ENCODE measurements around the gene LRRC49. TPM values are rescaled to one million over a fixed set of nuclear protein-coding genes. Genes with fewer than 3 reads are reported as not detected.
"Not testable (repeated sequence)": the region's sequence is repeated elsewhere in the genome, so short reads cannot be mapped to it uniquely, and the experiment has no call there.

The LRRC49 gene
- total RNA-seq, 3 donors from 2014 or later: not detected

GRCh38 chr15:70964058-70964457 is 71.4 kb downstream of the LRRC49 start:
- DNase-seq (no peak), ATAC-seq (no peak)
- Mint-ChIP-seq H3K9me3 (peaks cover 3% of the 10 kb centered on the region), H3K4me1 (ENCODE audit: low read depth) (no peaks in the 10 kb centered on the region), H3K4me3 (no peak overlapping the region), H3K27me3 (ENCODE audit: low read depth) (peaks cover 2% of the 10 kb centered on the region), H3K36me3 (ENCODE audit: insufficient read depth) (no peaks in the 10 kb centered on the region)

- H3K4me3 Mint-ChIP-seq: no peak overlapping the region
- no peak for ATAC-seq
- H3K9me3 Mint-ChIP-seq: peaks cover 3% of the 10 kb centered on the region
- no peak for DNase-seq
- H3K27me3 Mint-ChIP-seq (ENCODE audit: low read depth): peaks cover 2% of the 10 kb centered on the region
- H3K4me1 Mint-ChIP-seq (ENCODE audit: low read depth): no peaks in the 10 kb centered on the region
- H3K36me3 Mint-ChIP-seq (ENCODE audit: insufficient read depth): no peaks in the 10 kb centered on the region
Measured at GRCh38 chr15:70964686-70965085, 72.1 kb downstream of the LRRC49 start.

- Mint-ChIP-seq H3K9me3 (no peaks in the 10 kb centered on the region), H3K27me3 (ENCODE audit: low read depth) (no peaks in the 10 kb centered on the region), H3K36me3 (ENCODE audit: insufficient read depth) (no peaks in the 10 kb centered on the region), H3K4me3 (no peak overlapping the region), H3K4me1 (ENCODE audit: low read depth) (no peaks in the 10 kb centered on the region)
- DNase-seq: no peak
- ATAC-seq: no peak
Measured at GRCh38 chr15:70967646-70968045, 75.0 kb downstream of the LRRC49 start.

- ATAC-seq: no peak
- DNase-seq: no peak
- H3K4me1 Mint-ChIP-seq (ENCODE audit: low read depth): no peaks in the 10 kb centered on the region
- H3K27me3 Mint-ChIP-seq (ENCODE audit: low read depth): peaks cover 3% of the 10 kb centered on the region
- H3K4me3 Mint-ChIP-seq: no peak overlapping the region
- H3K36me3 Mint-ChIP-seq (ENCODE audit: insufficient read depth): no peaks in the 10 kb centered on the region
- no peaks in the 10 kb centered on the region for H3K9me3 Mint-ChIP-seq
Measured at GRCh38 chr15:70974004-70974832, 81.6 kb downstream of the LRRC49 start.

GRCh38 chr15:70976851-70977250 is 84.2 kb downstream of the LRRC49 start:
- H3K4me3 Mint-ChIP-seq: no peak overlapping the region

GRCh38 chr15:70995383-70995970 is 102.9 kb downstream of the LRRC49 start:
- H3K4me3 Mint-ChIP-seq: no peak overlapping the region
- H3K27me3 Mint-ChIP-seq (ENCODE audit: low read depth): peaks cover 18% of the 10 kb centered on the region
- peaks cover 19% of the 10 kb centered on the region for H3K9me3 Mint-ChIP-seq
- DNase-seq (no peak), ATAC-seq (no peak)
- peaks cover 4% of the 10 kb centered on the region for H3K36me3 Mint-ChIP-seq (ENCODE audit: insufficient read depth)
- H3K4me1 Mint-ChIP-seq (ENCODE audit: low read depth): no peaks in the 10 kb centered on the region

More at GRCh38 chr15:70976851-70977250, 84.2 kb downstream of the LRRC49 start:
- no peaks in the 10 kb centered on the region for H3K36me3 Mint-ChIP-seq (ENCODE audit: insufficient read depth)
- ATAC-seq (no peak), DNase-seq (no peak)
- no peaks in the 10 kb centered on the region for H3K9me3 Mint-ChIP-seq
- no peaks in the 10 kb centered on the region for H3K4me1 Mint-ChIP-seq (ENCODE audit: low read depth)
- peaks cover 9% of the 10 kb centered on the region for H3K27me3 Mint-ChIP-seq (ENCODE audit: low read depth)

GRCh38 chr15:70998319-70998718 is 105.7 kb downstream of the LRRC49 start:
- Mint-ChIP-seq H3K27me3 (ENCODE audit: low read depth) (peaks cover 19% of the 10 kb centered on the region), H3K4me3 (no peak overlapping the region), H3K9me3 (peaks cover 16% of the 10 kb centered on the region), H3K36me3 (ENCODE audit: insufficient read depth) (peaks cover 4% of the 10 kb centered on the region), H3K4me1 (ENCODE audit: low read depth) (no peaks in the 10 kb centered on the region)
- ATAC-seq: no peak
- no peak for DNase-seq

GRCh38 chr15:71002316-71002715 is 109.7 kb downstream of the LRRC49 start:
- DNase-seq (no peak), ATAC-seq (no peak)
- H3K4me1 Mint-ChIP-seq (ENCODE audit: low read depth): no peaks in the 10 kb centered on the region
- H3K4me3 Mint-ChIP-seq: no peak overlapping the region
- peaks cover 25% of the 10 kb centered on the region for H3K27me3 Mint-ChIP-seq (ENCODE audit: low read depth)
- peaks cover 4% of the 10 kb centered on the region for H3K36me3 Mint-ChIP-seq (ENCODE audit: insufficient read depth)
- peaks cover 16% of the 10 kb centered on the region for H3K9me3 Mint-ChIP-seq

- no peak for ATAC-seq
- H3K36me3 Mint-ChIP-seq (ENCODE audit: insufficient read depth): peaks cover 4% of the 10 kb centered on the region
- peaks cover 11% of the 10 kb centered on the region for H3K9me3 Mint-ChIP-seq
Measured at GRCh38 chr15:71003319-71003718, 110.7 kb downstream of the LRRC49 start.

GRCh38 chr15:71004506-71004905 is 111.9 kb downstream of the LRRC49 start:
- peaks cover 20% of the 10 kb centered on the region for H3K27me3 Mint-ChIP-seq (ENCODE audit: low read depth)
- H3K4me1 Mint-ChIP-seq (ENCODE audit: low read depth); H3K36me3 Mint-ChIP-seq (ENCODE audit: insufficient read depth); DNase-seq; H3K9me3 Mint-ChIP-seq; H3K4me3 Mint-ChIP-seq; ATAC-seq: not testable (repeated sequence)

More at GRCh38 chr15:71003319-71003718, 110.7 kb downstream of the LRRC49 start:
- Mint-ChIP-seq H3K4me3 (no peak overlapping the region), H3K4me1 (ENCODE audit: low read depth) (no peaks in the 10 kb centered on the region), H3K27me3 (ENCODE audit: low read depth) (peaks cover 24% of the 10 kb centered on the region)
- DNase-seq: no peak

GRCh38 chr15:71005895-71006294 is 113.3 kb downstream of the LRRC49 start:
- Mint-ChIP-seq H3K36me3 (ENCODE audit: insufficient read depth) (no peaks in the 10 kb centered on the region), H3K9me3 (no peaks in the 10 kb centered on the region), H3K27me3 (ENCODE audit: low read depth) (peaks cover 23% of the 10 kb centered on the region), H3K4me3 (no peak overlapping the region), H3K4me1 (ENCODE audit: low read depth) (no peaks in the 10 kb centered on the region)
- DNase-seq: no peak
- no peak for ATAC-seq

GRCh38 chr15:71008250-71008870 is 115.7 kb downstream of the LRRC49 start:
- Mint-ChIP-seq H3K4me3 (no peak overlapping the region), H3K4me1 (ENCODE audit: low read depth) (no peaks in the 10 kb centered on the region), H3K36me3 (ENCODE audit: insufficient read depth) (no peaks in the 10 kb centered on the region), H3K27me3 (ENCODE audit: low read depth) (peaks cover 22% of the 10 kb centered on the region), H3K9me3 (no peaks in the 10 kb centered on the region)
- no peak for ATAC-seq
- no peak for DNase-seq

GRCh38 chr15:71010472-71010871 is 117.8 kb downstream of the LRRC49 start:
- Mint-ChIP-seq H3K4me3 (no peak overlapping the region), H3K27me3 (ENCODE audit: low read depth) (peaks cover 17% of the 10 kb centered on the region), H3K36me3 (ENCODE audit: insufficient read depth) (no peaks in the 10 kb centered on the region), H3K9me3 (no peaks in the 10 kb centered on the region), H3K4me1 (ENCODE audit: low read depth) (no peaks in the 10 kb centered on the region)
- ATAC-seq (no peak), DNase-seq (no peak)

- Mint-ChIP-seq H3K27me3 (ENCODE audit: low read depth) (peaks cover 17% of the 10 kb centered on the region), H3K4me1 (ENCODE audit: low read depth) (no peaks in the 10 kb centered on the region), H3K9me3 (no peaks in the 10 kb centered on the region), H3K4me3 (no peak overlapping the region), H3K36me3 (ENCODE audit: insufficient read depth) (no peaks in the 10 kb centered on the region)
- DNase-seq: no peak
- ATAC-seq: no peak
Measured at GRCh38 chr15:71010997-71011396, 118.4 kb downstream of the LRRC49 start.
